ENCODE results near the gene PCDHB5. TPM values are rescaled to one million over a fixed set of nuclear protein-coding genes. Genes with fewer than 3 reads are reported as not detected.
A peak's percentile ranks its signal among the peaks of the same experiment; 100 is the strongest.
"Not testable (repeated sequence)": the region's sequence is repeated elsewhere in the genome, so short reads cannot be mapped to it uniquely, and the experiment has no call there.

Gene PCDHB5
- total RNA-seq, 4 donors from 2014 or later = 7.1 to 21.4 (median 11.1) TPM

- H3K9me3 ChIP-seq = no peaks in the 10 kb centered on the region
- no peaks in the 10 kb centered on the region for H3K27me3 ChIP-seq
- H3K4me3 ChIP-seq (replicated peaks in 1 of 3) = no peak within 1 kb of the TSS
- H3K4me1 ChIP-seq = no peaks in the 10 kb centered on the region
- peak; percentile 4 to 23 for DNase-seq
- TF ChIP-seq POLR2A (IDR thresholded peaks at IDR 0.05) (no peak), CTCF (IDR thresholded peaks at IDR 0.05) (peak in 2 of 6 experiments; percentile 21 to 38)
- no peaks in the 10 kb centered on the region for H3K36me3 ChIP-seq
- no peak within 1 kb of the TSS for H3K27ac ChIP-seq
- WGBS, 2 donors = 21 to 43% methylated on average over 20 of the region's 20 CpGs
- intact Hi-C loops (cut with DNase I) = no loop called here
These were observed 37.6 kb downstream of the PCDHB5 start, which contains the start of gene PCDHB7 for GRCh38 chr5:141172381-141173204. PCDHB7 (plus strand) TSS chr5:141172644; CDS start chr5:141172836, 192 bp downstream.

- H3K4me3 ChIP-seq (replicated peaks in 1 of 3); DNase-seq; H3K36me3 ChIP-seq; H3K27me3 ChIP-seq; H3K27ac ChIP-seq; H3K4me1 ChIP-seq; intact Hi-C loops (cut with DNase I); H3K9me3 ChIP-seq: not testable (repeated sequence)
- 30 to 65% methylated on average over 55 to 76 of the region's 79 CpGs for WGBS, 2 donors
These were observed 39.5 kb downstream of the PCDHB5 start for GRCh38 chr5:141174291-141175104.

- Histone ChIP-seq H3K27ac (no peak overlapping the region), H3K4me3 (replicated peaks in 1 of 3) (no peak overlapping the region), H3K4me1 (no peaks in the 10 kb centered on the region), H3K36me3 (no peaks in the 10 kb centered on the region), H3K27me3 (no peaks in the 10 kb centered on the region), H3K9me3 (no peaks in the 10 kb centered on the region)
- TF ChIP-seq CTCF (IDR thresholded peaks at IDR 0.05) = no peak
- TF ChIP-seq POLR2A (IDR thresholded peaks at IDR 0.05) = no peak
- 44 to 66% methylated on average over 1 of the region's 1 CpG for WGBS, 2 donors
- no peak for DNase-seq
- intact Hi-C loops (cut with DNase I) = no loop called here
These were observed 40.9 kb downstream of the PCDHB5 start for GRCh38 chr5:141175933-141176332.

GRCh38 chr5:141177577-141178191 lies 42.7 kb downstream of the PCDHB5 start, which contains the start of gene PCDHB8:
PCDHB8 (plus strand) TSS chr5:141177790; CDS start chr5:141178035, 245 bp downstream.
- intact Hi-C loops (cut with DNase I); H3K27ac ChIP-seq; H3K36me3 ChIP-seq; H3K9me3 ChIP-seq; DNase-seq; H3K4me1 ChIP-seq; H3K27me3 ChIP-seq; H3K4me3 ChIP-seq (replicated peaks in 1 of 3): not testable (repeated sequence)
- 24 to 49% methylated on average over 14 to 17 of the region's 18 CpGs for WGBS, 2 donors

GRCh38 chr5:141179371-141179770 lies 44.4 kb downstream of the PCDHB5 start:
- H3K4me3 ChIP-seq (replicated peaks in 1 of 3); H3K36me3 ChIP-seq; H3K9me3 ChIP-seq; H3K27ac ChIP-seq; H3K4me1 ChIP-seq; H3K27me3 ChIP-seq; intact Hi-C loops (cut with DNase I); DNase-seq: not testable (repeated sequence)
- WGBS, 2 donors = 27 to 67% methylated on average over 35 of the region's 39 CpGs

GRCh38 chr5:141179876-141180275 lies 44.9 kb downstream of the PCDHB5 start:
- intact Hi-C loops (cut with DNase I); H3K27me3 ChIP-seq; H3K4me3 ChIP-seq (replicated peaks in 1 of 3); DNase-seq; H3K9me3 ChIP-seq; H3K27ac ChIP-seq; H3K36me3 ChIP-seq; H3K4me1 ChIP-seq: not testable (repeated sequence)
- 28 to 66% methylated on average over 5 to 14 of the region's 32 CpGs for WGBS, 2 donors
